Left ventricle myocardium inferior (tissue), 1 donor: ENCODE data around the gene POFUT2. TPM values are rescaled to one million over a fixed set of nuclear protein-coding genes. Genes with fewer than 3 reads are reported as not detected.

Source experiments
- DNase-seq: peaks from one replicate; pipeline ENCODE4 v3.0.0-alpha.2; 2020
- H3K27ac ChIP-seq: fragments of 200-600 bp; replicated peaks from 2 replicates; pipeline ENCODE4 v1.8.0; 2021
- H3K27me3 ChIP-seq: fragments of 200-600 bp; 2 replicates; pipeline ENCODE4 v1.8.0; 2021; ENCODE audit warnings: low read depth
- H3K36me3 ChIP-seq: fragments of 200-600 bp; 2 replicates; pipeline ENCODE4 v1.8.0; 2021
- H3K4me1 ChIP-seq: fragments of 200-600 bp; 2 replicates; pipeline ENCODE4 v1.8.0; 2021
- H3K4me3 ChIP-seq: fragments of 200-600 bp; 2 replicates; pipeline ENCODE4 v1.8.0; 2021; ENCODE audit warnings: mild to moderate bottlenecking, moderate library complexity
- H3K9me3 ChIP-seq: fragments of 200-600 bp; replicated peaks from 2 replicates; pipeline ENCODE4 v1.8.0; 2021
- CTCF ChIP-seq: fragments of 200-600 bp; IDR thresholded peaks from 2 replicates; pipeline ENCODE4 v1.8.0; 2021; ENCODE audit warnings: antibody characterized with exemption, mild to moderate bottlenecking, borderline replicate concordance
- intact Hi-C: fragments of 100-400 bp; cut with micrococcal nuclease; formaldehyde crosslinking; loops from one replicate; pipeline ENCODE4 v1.11.0; 2022
- total RNA-seq: library from RNA; stranded (reverse); fragmentation: NEBNext Ultra II Directional; extraction: Animal tissue kit (Norgen Biotek cat#: 25700); gene quantifications from one replicate; pipeline ENCODE4 v1.2.1, GENCODE V29; 2021
- donor health status: DM: no; HTN: yes; CAD: no; lungs with severe emphysema.

Gene POFUT2
- total RNA-seq, 1 donor from 2014 or later = 20.9 TPM

GRCh38 chr21:45286671-45287437 is 841 bp downstream of the POFUT2 start:
- no peak overlapping the region for H3K27ac ChIP-seq
- peaks cover 39% of the 10 kb centered on the region for H3K36me3 ChIP-seq
- peak; percentile 13 for DNase-seq
- no peaks in the 10 kb centered on the region for H3K27me3 ChIP-seq
- peaks cover 22% of the 10 kb centered on the region for H3K4me1 ChIP-seq
- no peaks in the 10 kb centered on the region for H3K9me3 ChIP-seq
- no peak for TF ChIP-seq CTCF
- peak overlapping the region; percentile 84 for H3K4me3 ChIP-seq
- intact Hi-C loops = no loop called here

DNA sequence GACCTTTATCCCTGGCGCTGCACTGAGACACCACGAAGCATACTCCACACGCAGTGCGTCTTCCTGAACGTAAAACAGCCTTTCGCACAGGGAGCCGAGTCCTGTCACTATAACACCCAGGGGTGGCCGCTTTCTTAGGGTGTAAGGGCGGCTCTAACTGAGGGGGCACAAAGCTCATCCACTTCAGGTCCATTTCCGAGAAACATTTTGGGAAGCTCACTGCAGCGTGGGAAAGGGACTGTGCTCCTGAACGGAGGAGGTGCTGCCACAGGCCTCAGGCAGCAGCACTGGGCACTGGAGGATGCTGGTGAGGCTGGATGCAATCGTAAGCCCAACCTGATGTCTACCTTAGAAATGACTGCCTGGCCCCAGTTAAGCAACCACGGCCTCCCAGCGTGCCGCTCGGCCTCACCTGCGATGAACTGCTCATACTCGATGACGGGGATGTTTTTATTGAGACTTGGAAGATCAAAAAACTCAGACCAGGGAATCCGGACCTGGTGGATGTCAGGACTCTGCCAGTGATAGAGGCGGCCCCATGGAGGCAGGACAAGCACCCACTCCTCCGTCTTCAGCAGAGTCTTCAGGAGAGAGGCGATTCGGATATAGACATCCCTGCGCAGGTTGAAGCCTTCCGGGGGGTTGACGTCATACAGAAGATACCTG is 2.3 kb downstream of the POFUT2 start:
- Histone ChIP-seq H3K27me3 (no peaks in the 10 kb centered on the region), H3K4me3 (no peak overlapping the region), H3K27ac (no peak overlapping the region), H3K36me3 (peaks cover 54% of the 10 kb centered on the region), H3K4me1 (peaks cover 20% of the 10 kb centered on the region), H3K9me3 (no peaks in the 10 kb centered on the region)
- TF ChIP-seq CTCF = no peak
- intact Hi-C loops = no loop called here
- no peak for DNase-seq

GRCh38 chr21:45284456-45284741 is 3.3 kb downstream of the POFUT2 start:
- peaks cover 64% of the 10 kb centered on the region for H3K36me3 ChIP-seq

DNA sequence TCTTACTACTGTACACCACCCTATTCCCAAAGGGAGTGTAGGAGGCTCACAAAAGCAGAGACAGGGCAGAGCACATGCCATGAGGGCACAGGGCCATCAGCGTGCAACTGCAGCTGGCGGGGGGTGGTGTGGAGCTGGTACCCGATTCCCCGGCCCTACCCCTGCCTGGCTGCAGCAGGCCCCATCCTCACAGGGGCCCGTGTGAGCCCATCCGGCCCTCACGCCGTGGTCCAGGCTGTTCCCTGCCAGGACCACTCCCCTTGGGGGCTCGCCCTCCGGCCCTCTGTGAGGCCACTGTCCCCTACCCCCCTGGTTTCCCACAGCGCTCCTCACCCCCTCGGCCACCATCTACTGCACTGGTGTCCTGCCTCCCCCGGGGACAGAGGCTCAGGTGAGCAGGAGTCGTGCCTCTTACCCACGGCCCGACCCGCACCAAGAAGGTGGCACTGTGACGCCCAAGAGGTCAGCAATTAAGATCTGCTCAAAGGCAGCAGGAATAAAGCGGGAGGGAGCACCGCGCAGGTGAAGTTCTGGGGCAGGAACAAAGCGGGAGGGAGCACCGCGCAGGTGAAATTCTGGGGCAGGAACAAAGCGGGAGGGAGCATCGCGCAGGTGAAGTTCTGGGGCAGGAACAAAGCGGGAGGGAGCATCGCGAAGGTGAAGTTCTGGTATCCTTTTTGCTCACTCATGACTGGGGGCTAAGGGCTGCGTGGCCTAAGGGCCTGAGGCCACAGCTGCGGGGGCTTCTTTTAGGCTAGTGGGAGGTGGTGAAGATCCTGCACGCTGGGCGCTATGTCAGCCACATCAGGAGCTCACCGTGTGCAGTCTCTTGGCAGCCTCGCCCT is 3.9 kb downstream of the POFUT2 start:
- no peak for TF ChIP-seq CTCF
- Histone ChIP-seq H3K27me3 (no peaks in the 10 kb centered on the region), H3K4me3 (no peak overlapping the region), H3K36me3 (peaks cover 67% of the 10 kb centered on the region), H3K9me3 (no peaks in the 10 kb centered on the region), H3K4me1 (peaks cover 18% of the 10 kb centered on the region), H3K27ac (no peak overlapping the region)
- intact Hi-C loops = no loop called here
- no peak for DNase-seq

More at GRCh38 chr21:45284456-45284741, 3.3 kb downstream of the POFUT2 start:
- no peak overlapping the region for H3K27ac ChIP-seq
- intact Hi-C loops = no loop called here
- DNase-seq = no peak
- no peaks in the 10 kb centered on the region for H3K9me3 ChIP-seq
- TF ChIP-seq CTCF = no peak
- H3K4me3 ChIP-seq = no peak overlapping the region
- H3K4me1 ChIP-seq = peaks cover 20% of the 10 kb centered on the region
- no peaks in the 10 kb centered on the region for H3K27me3 ChIP-seq

GRCh38 chr21:45283035-45283610 is 4.6 kb downstream of the POFUT2 start:
- no peak for DNase-seq
- Histone ChIP-seq H3K27ac (no peak overlapping the region), H3K27me3 (no peaks in the 10 kb centered on the region), H3K4me3 (no peak overlapping the region), H3K9me3 (no peaks in the 10 kb centered on the region), H3K4me1 (peaks cover 11% of the 10 kb centered on the region), H3K36me3 (peaks cover 74% of the 10 kb centered on the region)
- intact Hi-C loops = no loop called here
- no peak for TF ChIP-seq CTCF
